Sigmoid colon (tissue), 4 donors: ENCODE results near the gene TNK2.

Experiments
- EP300 ChIP-seq, 4 donors: sonication (generic); formaldehyde crosslinking; IDR thresholded peaks; one replicate each; pipeline ENCODE4 v1.6.1; 2017; ENCODE audit warnings: antibody characterized with exemption in 4 of 4
- POLR2A ChIP-seq, 2 donors: fragments of 450-650 bp; IDR thresholded peaks; one replicate each; pipeline ENCODE4 v1.6.1; 2016; ENCODE audit warnings: antibody characterized with exemption in 2 of 2, mild to moderate bottlenecking in 2 of 2, moderate library complexity in 2 of 2
- POLR2AphosphoS5 ChIP-seq, 4 donors: sonication (generic); formaldehyde crosslinking; IDR thresholded peaks; one replicate each; pipeline ENCODE4 v1.6.1; 2017; ENCODE audit warnings: antibody characterized with exemption in 4 of 4
- TF ChIP-seq, protein P1 (sequence below), 4 experiments: fragments of 450-650 bp in 3 of 4; fragments of 200-600 bp in 1 of 4; IDR thresholded peaks; one replicate each; pipeline ENCODE4 v1.5.1; 2016 to 2019; ENCODE audit warnings: antibody characterized with exemption in 4 of 4, mild to moderate bottlenecking in 3 of 4, moderate library complexity in 2 of 4

GRCh38 chr3:195825857-195826804, 82.2 kb downstream of the TNK2 start:
- no peak for TF ChIP-seq POLR2A (IDR thresholded peaks at IDR 0.05)
- TF ChIP-seq, protein P1, sequence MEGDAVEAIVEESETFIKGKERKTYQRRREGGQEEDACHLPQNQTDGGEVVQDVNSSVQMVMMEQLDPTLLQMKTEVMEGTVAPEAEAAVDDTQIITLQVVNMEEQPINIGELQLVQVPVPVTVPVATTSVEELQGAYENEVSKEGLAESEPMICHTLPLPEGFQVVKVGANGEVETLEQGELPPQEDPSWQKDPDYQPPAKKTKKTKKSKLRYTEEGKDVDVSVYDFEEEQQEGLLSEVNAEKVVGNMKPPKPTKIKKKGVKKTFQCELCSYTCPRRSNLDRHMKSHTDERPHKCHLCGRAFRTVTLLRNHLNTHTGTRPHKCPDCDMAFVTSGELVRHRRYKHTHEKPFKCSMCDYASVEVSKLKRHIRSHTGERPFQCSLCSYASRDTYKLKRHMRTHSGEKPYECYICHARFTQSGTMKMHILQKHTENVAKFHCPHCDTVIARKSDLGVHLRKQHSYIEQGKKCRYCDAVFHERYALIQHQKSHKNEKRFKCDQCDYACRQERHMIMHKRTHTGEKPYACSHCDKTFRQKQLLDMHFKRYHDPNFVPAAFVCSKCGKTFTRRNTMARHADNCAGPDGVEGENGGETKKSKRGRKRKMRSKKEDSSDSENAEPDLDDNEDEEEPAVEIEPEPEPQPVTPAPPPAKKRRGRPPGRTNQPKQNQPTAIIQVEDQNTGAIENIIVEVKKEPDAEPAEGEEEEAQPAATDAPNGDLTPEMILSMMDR (IDR thresholded peaks at IDR 0.05): no peak
- no peak for TF ChIP-seq POLR2AphosphoS5 (IDR thresholded peaks at IDR 0.05)
- no peak for TF ChIP-seq EP300 (IDR thresholded peaks at IDR 0.05)
